ENCODE results near the gene SPATA9. TPM values are rescaled to one million over a fixed set of nuclear protein-coding genes. Genes with fewer than 3 reads are reported as not detected.

The SPATA9 gene
- polyA plus RNA-seq, 1 of the 3 experiments (the other 2 are of a cell fraction), result 0.07 TPM

- 58% methylated on average over 5 of the region's 5 CpGs for WGBS (ENCODE audit: low lambda C conversion rate)
- peaks cover 29 to 46% of the 10 kb centered on the region in 2 experiments; a peak in 3 of 4 replicates for H3K4me1 ChIP-seq (ENCODE audit: control insufficient read depth in 1 of 2, insufficient read depth in 2 of 2, low read depth in 1 of 2, low read length in 1 of 2)
- no peak overlapping the region for H3K9ac ChIP-seq
- H3K27ac ChIP-seq (ENCODE audit: low read depth in 2 of 2, low read length in 1 of 2), result peak overlapping the region in 1 of 2 experiments; percentile 93; a peak in 2 of 4 replicates
- H3K4me2 ChIP-seq, result no peak overlapping the region
- TF ChIP-seq JUND (IDR thresholded peaks at IDR 0.05), result no peak
- TF ChIP-seq EP300 (IDR thresholded peaks at IDR 0.05; ENCODE audit: borderline replicate concordance in 1 of 2, low read depth in 1 of 2, low read length in 1 of 2), result peak in 1 of 2 experiments; percentile 51; a peak in 1 of 4 replicates
- TF ChIP-seq MXI1 (IDR thresholded peaks at IDR 0.05; ENCODE audit: low read depth, low read length), result peak; percentile 43; the same call in 1 of the 2 replicates
- no peak for TF ChIP-seq POLR2AphosphoS5 (IDR thresholded peaks at IDR 0.05; ENCODE audit: low read depth, low read length)
- no peak for TF ChIP-seq SIN3A (IDR thresholded peaks at IDR 0.05; ENCODE audit: borderline replicate concordance, low read depth, low read length)
- TF ChIP-seq PBX3 (IDR thresholded peaks at IDR 0.05), result no peak
- no peak for TF ChIP-seq USF1 (IDR thresholded peaks at IDR 0.05; ENCODE audit: borderline replicate concordance, low read depth)
- TF ChIP-seq CHD2 (IDR thresholded peaks at IDR 0.05; ENCODE audit: low read length, partially characterized antibody), result peak; percentile 31
- no peak for TF ChIP-seq REST (IDR thresholded peaks at IDR 0.05; ENCODE audit: low read depth, low read length)
- peak; percentile 29 for TF ChIP-seq RAD21 (IDR thresholded peaks at IDR 0.05; ENCODE audit: low read length)
- no peak for TF ChIP-seq FOXM1 (IDR thresholded peaks at IDR 0.05; ENCODE audit: low read depth)
- TF ChIP-seq USF2 (IDR thresholded peaks at IDR 0.05; ENCODE audit: borderline replicate concordance, low read depth, low read length), result no peak
- TF ChIP-seq FOSL2 (IDR thresholded peaks at IDR 0.05; ENCODE audit: borderline replicate concordance, low read depth), result no peak
- no peak for TF ChIP-seq NFIC (IDR thresholded peaks at IDR 0.05; ENCODE audit: borderline replicate concordance)
- no peak for TF ChIP-seq ELF1 (IDR thresholded peaks at IDR 0.05)
- TF ChIP-seq RFX5 (IDR thresholded peaks at IDR 0.05; ENCODE audit: low read length), result no peak
- TF ChIP-seq RCOR1 (IDR thresholded peaks at IDR 0.05; ENCODE audit: low read length), result peak; percentile 53; the same call in 1 of the 2 replicates
- TF ChIP-seq CTCF (IDR thresholded peaks at IDR 0.05), result no peak
- TF ChIP-seq NRF1 (IDR thresholded peaks at IDR 0.05; ENCODE audit: low read depth, low read length), result no peak
- TF ChIP-seq GATA2 (CRISPR knock-in tag; IDR thresholded peaks at IDR 0.05), result peak; percentile 48
- no peak for TF ChIP-seq YY1 (IDR thresholded peaks at IDR 0.05; ENCODE audit: low read depth)
- TF ChIP-seq FOXJ3 (CRISPR knock-in tag; IDR thresholded peaks at IDR 0.05), result no peak
- TF ChIP-seq ZBTB33 (IDR thresholded peaks at IDR 0.05; ENCODE audit: borderline replicate concordance, low read depth), result no peak
- no peak overlapping the region; the same call in 1 of the 2 replicates for H2AFZ ChIP-seq (ENCODE audit: low read depth)
- DNase-seq, result peak; percentile 75
- no peaks in the 10 kb centered on the region for H3K27me3 ChIP-seq (ENCODE audit: insufficient read depth)
- no peaks in the 10 kb centered on the region for H3K9me2 ChIP-seq
- H3K36me3 ChIP-seq (replicated peaks in 1 of 2; ENCODE audit: control insufficient read depth in 1 of 2, insufficient read depth in 2 of 2, low read length in 1 of 2), result no peaks in the 10 kb centered on the region
- H3F3A ChIP-seq (replicated peaks; ENCODE audit: insufficient read depth), result peaks cover 6% of the 10 kb centered on the region
- H4K20me1 ChIP-seq (ENCODE audit: insufficient read depth), result no peaks in the 10 kb centered on the region
- no peak overlapping the region for H3K4me3 ChIP-seq (ENCODE audit: low read depth in 2 of 2, low read length in 1 of 2)
- CTCF ChIA-PET, result interaction anchor here (0.6 to 3.1 kb wide), 7 partner anchors 55 to 185 kb away, joined by 3 to 14 read pairs (median 5); no protein-coding TSS in a partner anchor
- H3K79me2 ChIP-seq (ENCODE audit: insufficient read depth), result no peaks in the 10 kb centered on the region
- H3K9me3 ChIP-seq, result no peaks in the 10 kb centered on the region
- POLR2A ChIA-PET, result interaction anchor here (0.6 kb wide), 1 partner anchor 34 kb away, joined by 3 read pairs; no protein-coding TSS in a partner anchor
Measured at GRCh38 chr5:95723632-95724369, 41.0 kb upstream of the SPATA9 start.
